Lung (tissue), 5 donors: ENCODE measurements around the gene LAYN. TPM values are rescaled to one million over a fixed set of nuclear protein-coding genes. Genes with fewer than 3 reads are reported as not detected.

Experiments used
- polyA plus RNA-seq, 2 donors: library from polyadenylated mRNA; stranded (reverse); fragments of 200-250 nt; gene quantifications; one replicate each; pipeline ENCODE4 v1.2.1, GENCODE V29; 2013
- small RNA-seq: library from RNA; depleted of rRNA; stranded (forward); fragments of <200 nt; gene quantifications from one replicate; pipeline ENCODE3, GENCODE V24; 2014; ENCODE audit warnings: low replicate concordance
- total RNA-seq, 2 donors: library from RNA; depleted of rRNA in 1 of 2; stranded (reverse); fragments of >200 nt in 1 of 2; gene quantifications; one replicate each; pipeline ENCODE4 v1.2.1, GENCODE V29; 2014 to 2021
- donor health status: Bipolar disorder and iron deficiency.
- donor health status: healthy.
- donor health status: DM: yes; HTN: yes; CAD: no.

Gene LAYN
- total and polyA plus RNA-seq, 4 donors, result 6.5 to 13.4 (median 11.3) TPM

Small RNAs within 50 kb of the gene (small RNA-seq; reads per million reads assigned to genes)
- gene MIR34B, result 28.2 reads per million, percentile 97 among the genes with 10 or more reads in this experiment
- gene MIR34C, result 241 reads per million, percentile 99 among the genes with 10 or more reads in this experiment

Other genes with a start within 250 kb of the LAYN start
- 1 to 10 TPM; 1.5 to 4.2 TPM for gene POU2AF3, start 242.2 kb upstream of the LAYN start, total RNA-seq
- gene POU2AF3, start 242.2 kb upstream of the LAYN start, polyA plus RNA-seq, result 1 to 10 TPM; 2.0 to 5.4 TPM
- gene POU2AF1, start 161.4 kb upstream of the LAYN start, total RNA-seq, result 1 to 10 TPM; 5.8 to 6.9 TPM
- 1 to 10 TPM; 2.0 to 3.1 TPM for gene POU2AF1, start 161.4 kb upstream of the LAYN start, polyA plus RNA-seq
- gene BTG4, start 28.3 kb upstream of the LAYN start, total RNA-seq, result 1 to 10 TPM in 1 of 2 donors, under 1 TPM in 1; 0.74 to 1.5 TPM
- under 1 TPM; 0.23 to 0.30 TPM for gene BTG4, start 28.3 kb upstream of the LAYN start, polyA plus RNA-seq
- gene HOATZ, start 25.9 kb upstream of the LAYN start, total RNA-seq, result 10 to 100 TPM; 25.4 to 32.6 TPM
- 10 to 100 TPM; 23.6 to 42.9 TPM for gene HOATZ, start 25.9 kb upstream of the LAYN start, polyA plus RNA-seq
- 10 to 100 TPM; 26.8 to 31.8 TPM for gene SIK2, start 61.7 kb downstream of the LAYN start, total RNA-seq
- gene SIK2, start 61.7 kb downstream of the LAYN start, polyA plus RNA-seq, result 1 to 10 TPM; 7.2 to 7.8 TPM
- gene PPP2R1B, start 225.7 kb downstream of the LAYN start, total RNA-seq, result 10 to 100 TPM; 30.0 to 71.5 TPM
- gene PPP2R1B, start 225.7 kb downstream of the LAYN start, polyA plus RNA-seq, result 10 to 100 TPM in 1 of 2 donors, 1 to 10 TPM in 1; 8.3 to 10.9 TPM